Measurements from ENCODE around the gene GRIN1.

The GRIN1 gene

GRCh38 chr9:137160716-137161557 is 22.0 kb downstream of the GRIN1 start:
- H3K27me3 ChIP-seq (ENCODE audit: control insufficient read depth, insufficient read depth, low read length, poor library complexity, severe bottlenecking) = peaks cover 100% of the 10 kb centered on the region
- no peak overlapping the region for H3K27ac ChIP-seq (ENCODE audit: insufficient read depth, low read depth, low read length, poor library complexity, severe bottlenecking)
- H3K4me3 ChIP-seq (ENCODE audit: insufficient read depth, low read depth, low read length) = no peak overlapping the region
- no peaks in the 10 kb centered on the region for H3K36me3 ChIP-seq (ENCODE audit: control insufficient read depth, insufficient read depth, low read length)
- WGBS, 2 experiments = 62 to 64% methylated on average over 56 of the region's 56 CpGs
- H3K9me3 ChIP-seq (ENCODE audit: control insufficient read depth, low read length) = no peaks in the 10 kb centered on the region
- no peaks in the 10 kb centered on the region for H3K4me1 ChIP-seq (ENCODE audit: control insufficient read depth, insufficient read depth, low read length)

DNA sequence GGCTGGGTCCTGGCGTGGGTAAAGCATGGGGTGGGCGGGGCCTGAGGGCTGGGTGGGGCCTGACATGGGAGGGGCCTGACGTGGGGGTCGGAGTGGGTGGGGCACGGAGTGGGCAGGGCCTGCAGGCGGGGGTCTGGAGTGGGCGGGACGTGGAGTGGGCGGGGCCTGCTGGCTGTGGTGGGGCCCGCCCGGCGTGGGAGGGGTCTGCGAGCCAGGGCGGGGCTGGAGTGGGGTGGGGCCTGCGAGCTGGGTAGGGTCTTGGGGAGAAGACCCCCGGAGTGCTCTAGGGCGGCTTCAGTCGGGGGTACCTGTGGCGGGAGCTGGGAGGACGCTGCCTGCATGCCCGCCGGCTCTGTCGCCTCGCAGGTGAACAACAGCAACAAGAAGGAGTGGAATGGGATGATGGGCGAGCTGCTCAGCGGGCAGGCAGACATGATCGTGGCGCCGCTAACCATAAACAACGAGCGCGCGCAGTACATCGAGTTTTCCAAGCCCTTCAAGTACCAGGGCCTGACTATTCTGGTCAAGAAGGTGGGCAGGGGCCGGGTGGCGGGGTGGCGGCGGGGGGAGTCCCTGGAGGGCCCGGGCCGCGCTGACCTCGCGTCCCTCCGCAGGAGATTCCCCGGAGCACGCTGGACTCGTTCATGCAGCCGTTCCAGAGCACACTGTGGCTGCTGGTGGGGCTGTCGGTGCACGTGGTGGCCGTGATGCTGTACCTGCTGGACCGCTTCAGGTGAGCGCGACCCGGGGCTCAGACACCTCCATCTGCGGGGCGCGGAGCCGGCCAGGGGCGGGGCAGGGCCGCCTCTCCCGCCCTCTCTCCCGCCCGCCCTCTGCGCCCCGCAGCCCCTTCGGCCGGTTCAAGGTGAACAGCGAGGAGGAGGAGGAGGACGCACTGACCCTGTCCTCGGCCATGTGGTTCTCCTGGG is 22.9 kb downstream of the GRIN1 start:
- H3K4me1 ChIP-seq (ENCODE audit: control insufficient read depth, insufficient read depth, low read length) = no peaks in the 10 kb centered on the region
- H3K9me3 ChIP-seq (ENCODE audit: control insufficient read depth, low read length) = no peaks in the 10 kb centered on the region
- WGBS, 2 experiments = 26% methylated on average over 71 of the region's 71 CpGs
- no peak overlapping the region for H3K4me3 ChIP-seq (ENCODE audit: insufficient read depth, low read depth, low read length)
- H3K27me3 ChIP-seq (ENCODE audit: control insufficient read depth, insufficient read depth, low read length, poor library complexity, severe bottlenecking) = peaks cover 100% of the 10 kb centered on the region
- H3K27ac ChIP-seq (ENCODE audit: insufficient read depth, low read depth, low read length, poor library complexity, severe bottlenecking) = no peak overlapping the region
- no peaks in the 10 kb centered on the region for H3K36me3 ChIP-seq (ENCODE audit: control insufficient read depth, insufficient read depth, low read length)

DNA sequence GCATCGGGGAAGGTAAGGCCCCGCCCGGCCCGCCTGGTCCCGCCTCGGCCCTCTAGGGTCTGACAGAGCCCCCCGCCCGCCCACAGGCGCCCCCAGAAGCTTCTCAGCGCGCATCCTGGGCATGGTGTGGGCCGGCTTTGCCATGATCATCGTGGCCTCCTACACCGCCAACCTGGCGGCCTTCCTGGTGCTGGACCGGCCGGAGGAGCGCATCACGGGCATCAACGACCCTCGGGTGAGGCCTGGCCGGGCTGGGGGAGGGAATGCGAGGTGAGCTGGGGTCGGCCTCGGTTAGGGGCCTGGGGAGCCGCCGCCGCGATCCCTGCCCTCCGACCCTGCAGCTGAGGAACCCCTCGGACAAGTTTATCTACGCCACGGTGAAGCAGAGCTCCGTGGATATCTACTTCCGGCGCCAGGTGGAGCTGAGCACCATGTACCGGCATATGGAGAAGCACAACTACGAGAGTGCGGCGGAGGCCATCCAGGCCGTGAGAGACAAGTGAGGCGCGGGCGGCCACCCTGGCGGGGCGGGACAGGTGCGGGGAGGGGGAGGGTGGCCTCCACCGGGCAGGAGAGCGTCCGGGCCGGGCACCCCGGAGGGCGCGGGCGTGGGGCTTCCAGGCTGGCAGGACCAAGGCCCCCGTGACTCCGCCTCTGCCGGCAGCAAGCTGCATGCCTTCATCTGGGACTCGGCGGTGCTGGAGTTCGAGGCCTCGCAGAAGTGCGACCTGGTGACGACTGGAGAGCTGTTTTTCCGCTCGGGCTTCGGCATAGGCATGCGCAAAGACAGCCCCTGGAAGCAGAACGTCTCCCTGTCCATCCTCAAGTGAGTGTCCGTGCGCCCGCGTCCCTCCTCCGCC is 23.8 kb downstream of the GRIN1 start:
- H3K27me3 ChIP-seq (ENCODE audit: control insufficient read depth, insufficient read depth, low read length, poor library complexity, severe bottlenecking) = peaks cover 100% of the 10 kb centered on the region
- H3K4me1 ChIP-seq (ENCODE audit: control insufficient read depth, insufficient read depth, low read length) = peaks cover 8% of the 10 kb centered on the region
- H3K9me3 ChIP-seq (ENCODE audit: control insufficient read depth, low read length) = no peaks in the 10 kb centered on the region
- no peaks in the 10 kb centered on the region for H3K36me3 ChIP-seq (ENCODE audit: control insufficient read depth, insufficient read depth, low read length)
- no peak overlapping the region for H3K27ac ChIP-seq (ENCODE audit: insufficient read depth, low read depth, low read length, poor library complexity, severe bottlenecking)
- peak overlapping the region; percentile 10 for H3K4me3 ChIP-seq (ENCODE audit: insufficient read depth, low read depth, low read length)
- WGBS, 2 experiments = 15% methylated on average over 74 of the region's 74 CpGs

GRCh38 chr9:137163365-137163715 is 24.4 kb downstream of the GRIN1 start:
- peaks cover 100% of the 10 kb centered on the region for H3K27me3 ChIP-seq (ENCODE audit: control insufficient read depth, insufficient read depth, low read length, poor library complexity, severe bottlenecking)
- 31 to 35% methylated on average over 26 of the region's 26 CpGs for WGBS, 2 experiments
- no peak overlapping the region for H3K27ac ChIP-seq (ENCODE audit: insufficient read depth, low read depth, low read length, poor library complexity, severe bottlenecking)
- peak overlapping the region; percentile 10 for H3K4me3 ChIP-seq (ENCODE audit: insufficient read depth, low read depth, low read length)
- H3K36me3 ChIP-seq (ENCODE audit: control insufficient read depth, insufficient read depth, low read length) = no peaks in the 10 kb centered on the region
- no peaks in the 10 kb centered on the region for H3K9me3 ChIP-seq (ENCODE audit: control insufficient read depth, low read length)
- H3K4me1 ChIP-seq (ENCODE audit: control insufficient read depth, insufficient read depth, low read length) = peaks cover 8% of the 10 kb centered on the region

DNA sequence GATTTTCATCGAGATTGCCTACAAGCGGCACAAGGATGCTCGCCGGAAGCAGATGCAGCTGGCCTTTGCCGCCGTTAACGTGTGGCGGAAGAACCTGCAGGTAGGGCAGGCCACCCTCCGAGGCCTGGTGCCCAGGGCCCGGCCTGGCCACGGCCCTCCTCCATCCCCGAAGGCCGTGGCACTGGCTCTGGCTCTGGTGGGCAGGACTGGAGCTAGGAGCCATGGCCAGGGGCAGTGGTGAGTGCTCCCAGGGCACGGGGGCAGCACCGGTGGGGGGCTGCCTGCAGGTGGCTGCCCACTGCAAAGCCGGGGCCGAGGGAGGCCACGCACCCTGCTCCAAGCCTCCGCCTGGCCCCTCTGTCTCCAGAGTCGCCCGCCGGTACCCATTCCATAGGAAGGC is 24.9 kb downstream of the GRIN1 start:
- 90 to 91% methylated on average over 22 of the region's 22 CpGs for WGBS, 2 experiments
- peaks cover 100% of the 10 kb centered on the region for H3K27me3 ChIP-seq (ENCODE audit: control insufficient read depth, insufficient read depth, low read length, poor library complexity, severe bottlenecking)
- H3K27ac ChIP-seq (ENCODE audit: insufficient read depth, low read depth, low read length, poor library complexity, severe bottlenecking) = no peak overlapping the region
- H3K36me3 ChIP-seq (ENCODE audit: control insufficient read depth, insufficient read depth, low read length) = no peaks in the 10 kb centered on the region
- H3K4me3 ChIP-seq (ENCODE audit: insufficient read depth, low read depth, low read length) = no peak overlapping the region
- H3K9me3 ChIP-seq (ENCODE audit: control insufficient read depth, low read length) = no peaks in the 10 kb centered on the region
- H3K4me1 ChIP-seq (ENCODE audit: control insufficient read depth, insufficient read depth, low read length) = peaks cover 9% of the 10 kb centered on the region

- no peak overlapping the region for H3K4me3 ChIP-seq (ENCODE audit: insufficient read depth, low read depth, low read length)
- H3K9me3 ChIP-seq (ENCODE audit: control insufficient read depth, low read length) = no peaks in the 10 kb centered on the region
- no peaks in the 10 kb centered on the region for H3K36me3 ChIP-seq (ENCODE audit: control insufficient read depth, insufficient read depth, low read length)
- H3K4me1 ChIP-seq (ENCODE audit: control insufficient read depth, insufficient read depth, low read length) = peaks cover 14% of the 10 kb centered on the region
- peaks cover 100% of the 10 kb centered on the region for H3K27me3 ChIP-seq (ENCODE audit: control insufficient read depth, insufficient read depth, low read length, poor library complexity, severe bottlenecking)
- 81 to 82% methylated on average over 33 to 34 of the region's 34 CpGs for WGBS, 2 experiments
- H3K27ac ChIP-seq (ENCODE audit: insufficient read depth, low read depth, low read length, poor library complexity, severe bottlenecking) = no peak overlapping the region
Observed at GRCh38 chr9:137164370-137165249, 25.7 kb downstream of the GRIN1 start.

DNA sequence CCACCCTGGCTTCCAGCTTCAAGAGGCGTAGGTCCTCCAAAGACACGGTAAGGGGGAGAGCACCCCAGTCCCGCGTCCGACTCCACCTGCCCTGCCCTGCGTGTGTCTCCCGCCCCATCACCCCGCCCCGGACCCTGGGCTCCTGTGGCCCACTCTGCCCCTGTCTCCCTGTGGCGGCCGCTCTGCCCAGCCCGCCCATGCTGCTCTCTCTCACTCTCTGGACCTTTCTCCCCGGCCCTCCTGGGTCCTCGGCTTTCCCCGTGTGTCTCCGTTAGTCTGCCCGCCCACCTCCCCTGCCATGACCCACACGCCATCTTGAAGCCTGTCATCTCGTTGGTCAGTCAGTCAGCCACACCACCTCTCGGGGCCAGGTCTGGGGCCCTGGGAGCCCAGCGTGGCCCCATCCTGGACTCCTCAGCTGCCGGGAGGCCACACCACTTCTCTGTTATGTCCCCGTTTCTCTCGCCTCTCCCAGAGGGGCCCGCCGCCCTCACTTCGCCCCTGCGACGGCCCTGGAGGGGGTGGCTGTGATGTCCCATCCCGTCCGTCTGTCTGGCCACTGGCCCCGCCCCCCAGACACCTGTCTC is 26.4 kb downstream of the GRIN1 start:
- H3K4me3 ChIP-seq (ENCODE audit: insufficient read depth, low read depth, low read length) = no peak overlapping the region
- H3K4me1 ChIP-seq (ENCODE audit: control insufficient read depth, insufficient read depth, low read length) = peaks cover 19% of the 10 kb centered on the region
- H3K36me3 ChIP-seq (ENCODE audit: control insufficient read depth, insufficient read depth, low read length) = no peaks in the 10 kb centered on the region
- no peak overlapping the region for H3K27ac ChIP-seq (ENCODE audit: insufficient read depth, low read depth, low read length, poor library complexity, severe bottlenecking)
- WGBS, 2 experiments = 85 to 90% methylated on average over 32 of the region's 32 CpGs
- H3K27me3 ChIP-seq (ENCODE audit: control insufficient read depth, insufficient read depth, low read length, poor library complexity, severe bottlenecking) = peaks cover 100% of the 10 kb centered on the region
- no peaks in the 10 kb centered on the region for H3K9me3 ChIP-seq (ENCODE audit: control insufficient read depth, low read length)

- 77% methylated on average over 22 of the region's 22 CpGs for WGBS, 2 experiments
- Histone ChIP-seq H3K9me3 (ENCODE audit: control insufficient read depth, low read length) (no peaks in the 10 kb centered on the region), H3K27ac (ENCODE audit: insufficient read depth, low read depth, low read length, poor library complexity, severe bottlenecking) (no peak overlapping the region), H3K27me3 (ENCODE audit: control insufficient read depth, insufficient read depth, low read length, poor library complexity, severe bottlenecking) (peaks cover 100% of the 10 kb centered on the region), H3K36me3 (ENCODE audit: control insufficient read depth, insufficient read depth, low read length) (no peaks in the 10 kb centered on the region), H3K4me3 (ENCODE audit: insufficient read depth, low read depth, low read length) (no peak overlapping the region), H3K4me1 (ENCODE audit: control insufficient read depth, insufficient read depth, low read length) (peaks cover 19% of the 10 kb centered on the region)
Observed at GRCh38 chr9:137166380-137167229, 27.7 kb downstream of the GRIN1 start.
